AG09319 (cell line): Measurements from ENCODE around the gene CALML3.

Experiments
- DNase-seq: peaks from one replicate; pipeline ENCODE4 v3.0.0-alpha.2; 2010; ENCODE audit warnings: low read depth; ENCODE audit errors: extremely low read depth
- CTCF ChIP-seq: IDR thresholded peaks from 2 replicates; pipeline ENCODE4 v1.5.1; 2011; ENCODE audit warnings: low read depth, mild to moderate bottlenecking, inconsistent platforms, low read length, moderate library complexity

The CALML3 gene

GRCh38 chr10:5540080-5540479, 15.3 kb downstream of the CALML3 start:
- TF ChIP-seq CTCF, result no peak
- no peak for DNase-seq

- no peak for TF ChIP-seq CTCF
- DNase-seq, result no peak
Measured at GRCh38 chr10:5540891-5541290, 16.1 kb downstream of the CALML3 start.

- no peak for DNase-seq
- no peak for TF ChIP-seq CTCF
Measured at GRCh38 chr10:5542100-5542499, 17.3 kb downstream of the CALML3 start.

GRCh38 chr10:5543623-5544022, 18.9 kb downstream of the CALML3 start:
- DNase-seq, result no peak
- TF ChIP-seq CTCF, result no peak

GRCh38 chr10:5544216-5544805, 19.6 kb downstream of the CALML3 start:
- no peak for TF ChIP-seq CTCF
- no peak for DNase-seq

- no peak for TF ChIP-seq CTCF
Measured at GRCh38 chr10:5545011-5545410, 20.2 kb downstream of the CALML3 start.

GRCh38 chr10:5545426-5545777, 20.6 kb downstream of the CALML3 start:
- DNase-seq, result no peak
- no peak for TF ChIP-seq CTCF

More at GRCh38 chr10:5545011-5545410, 20.2 kb downstream of the CALML3 start:
- DNase-seq, result no peak
